Tibial artery (tissue), 4 donors: Measurements from ENCODE around the gene FOXJ3.

ENCODE experiments used
- DNase-seq, 2 donors: peaks; one replicate each; pipeline ENCODE4 v3.0.0-alpha.2; 2019
- H3K27ac ChIP-seq, 2 donors: fragments of 200-600 bp; sonication (generic) in 1 of 2; 1 replicate in 1 of 2; 2 replicates in 1 of 2; pipeline ENCODE4 v1.5.1; 2018 to 2019; ENCODE audit warnings: mild to moderate bottlenecking in 1 of 2
- H3K27me3 ChIP-seq, 2 donors: fragments of 200-600 bp; sonication (generic) in 1 of 2; one replicate each; pipeline versions ENCODE4 v1.5.1 to v1.6.0; 2016 to 2019
- H3K36me3 ChIP-seq, 3 donors: fragments of 200-600 bp; sonication (generic) in 2 of 3; one replicate each; pipeline ENCODE4 v1.5.1; 2016 to 2019; ENCODE audit warnings: mild to moderate bottlenecking in 2 of 3
- H3K4me1 ChIP-seq, 4 donors: fragments of 200-600 bp; sonication (generic) in 2 of 4; 1 replicate in 3 of 4; 2 replicates in 1 of 4; pipeline ENCODE4 v1.5.1; 2016 to 2019
- H3K4me3 ChIP-seq, 2 donors: fragments of 200-600 bp; sonication (generic) in 1 of 2; 1 replicate in 1 of 2; 2 replicates in 1 of 2; pipeline ENCODE4 v1.5.1; 2018 to 2019; ENCODE audit warnings: mild to moderate bottlenecking in 2 of 2
- H3K9me3 ChIP-seq, 3 donors: fragments of 200-600 bp; sonication (generic) in 1 of 3; one replicate each; pipeline ENCODE4 v1.5.1; 2016 to 2019
- CTCF ChIP-seq, 2 experiments: fragments of 200-600 bp in 1 of 2; fragments of 450-650 bp in 1 of 2; IDR thresholded peaks; one replicate each; pipeline ENCODE4 v1.5.1; 2017 to 2019; ENCODE audit warnings: antibody characterized with exemption in 2 of 2, mild to moderate bottlenecking in 1 of 2, moderate library complexity in 1 of 2
- intact Hi-C: fragments of 100-400 bp; cut with DNase I; formaldehyde crosslinking; loops from one replicate; pipeline ENCODE4 v1.15.0; 2023; ENCODE audit warnings: low total_unique reads

Gene FOXJ3

GRCh38 chr1:42231253-42231652, 103.8 kb downstream of the FOXJ3 start:
- no peak overlapping the region for H3K27ac ChIP-seq
- no peak for TF ChIP-seq CTCF (IDR thresholded peaks at IDR 0.05)
- H3K9me3 ChIP-seq = peaks cover 0 to 8% (median 6%) of the 10 kb centered on the region in 3 donors
- DNase-seq = no peak
- H3K4me1 ChIP-seq = peaks cover 0 to 17% (median 11%) of the 10 kb centered on the region in 4 donors
- peaks cover 0 to 6% (median 0%) of the 10 kb centered on the region in 3 donors for H3K36me3 ChIP-seq
- H3K27me3 ChIP-seq = no peaks in the 10 kb centered on the region
- intact Hi-C loops = no loop called here
- no peak overlapping the region for H3K4me3 ChIP-seq

GRCh38 chr1:42228938-42229337, 106.1 kb downstream of the FOXJ3 start:
- no peak for TF ChIP-seq CTCF (IDR thresholded peaks at IDR 0.05)
- Histone ChIP-seq H3K27ac (no peak overlapping the region), H3K27me3 (no peaks in the 10 kb centered on the region), H3K4me1 (peaks cover 0 to 25% (median 15%) of the 10 kb centered on the region in 4 donors), H3K36me3 (no peaks in the 10 kb centered on the region), H3K9me3 (no peaks in the 10 kb centered on the region), H3K4me3 (no peak overlapping the region)
- no peak for DNase-seq
- intact Hi-C loops = no loop called here

GRCh38 chr1:42223036-42223435, 112.0 kb downstream of the FOXJ3 start:
- no peak for TF ChIP-seq CTCF (IDR thresholded peaks at IDR 0.05)

GRCh38 chr1:42221952-42222606, 113.0 kb downstream of the FOXJ3 start:
- intact Hi-C loops = no loop called here
- DNase-seq = no peak
- Histone ChIP-seq H3K9me3 (no peaks in the 10 kb centered on the region), H3K4me1 (peaks cover 0 to 17% (median 11%) of the 10 kb centered on the region in 4 donors), H3K36me3 (no peaks in the 10 kb centered on the region), H3K27me3 (no peaks in the 10 kb centered on the region), H3K27ac (no peak overlapping the region), H3K4me3 (no peak overlapping the region)
- no peak for TF ChIP-seq CTCF (IDR thresholded peaks at IDR 0.05)

More at GRCh38 chr1:42223036-42223435, 112.0 kb downstream of the FOXJ3 start:
- no peaks in the 10 kb centered on the region for H3K27me3 ChIP-seq
- no peak overlapping the region for H3K4me3 ChIP-seq
- no peaks in the 10 kb centered on the region for H3K36me3 ChIP-seq
- no peak for DNase-seq
- peaks cover 0 to 25% (median 15%) of the 10 kb centered on the region in 4 donors for H3K4me1 ChIP-seq
- H3K27ac ChIP-seq = no peak overlapping the region
- intact Hi-C loops = no loop called here
- no peaks in the 10 kb centered on the region for H3K9me3 ChIP-seq

GRCh38 chr1:42221456-42221855, 113.6 kb downstream of the FOXJ3 start:
- no peaks in the 10 kb centered on the region for H3K9me3 ChIP-seq
- no peak overlapping the region for H3K4me3 ChIP-seq
- no peaks in the 10 kb centered on the region for H3K27me3 ChIP-seq
- intact Hi-C loops = no loop called here
- peaks cover 0 to 11% (median 6%) of the 10 kb centered on the region in 4 donors for H3K4me1 ChIP-seq
- no peak for DNase-seq
- no peaks in the 10 kb centered on the region for H3K36me3 ChIP-seq
- no peak for TF ChIP-seq CTCF (IDR thresholded peaks at IDR 0.05)
- H3K27ac ChIP-seq = no peak overlapping the region
